Pancreas (tissue), 10 donors: ENCODE results near the gene EEF2K. TPM values are rescaled to one million over a fixed set of nuclear protein-coding genes. Genes with fewer than 3 reads are reported as not detected.

Experiments used
- ATAC-seq, 4 donors: fragments of 200-7000 bp; cut with Tn5 transposase; one replicate each; pipeline versions ENCODE4 v1.8.0 to v1.9.1; 2020; ENCODE audit warnings: mild to moderate bottlenecking in 4 of 4, moderate library complexity in 4 of 4
- DNase-seq, 6 donors: peaks; one replicate each; pipeline ENCODE4 v3.0.0-alpha.2; 2020
- FAIRE-seq: peaks from 2 replicates; lab custom pipeline; 2012; peaks lifted over from hg19 to GRCh38; lab: Jason Lieb, UNC
- H3K27ac ChIP-seq, 4 donors: fragments of 200-600 bp; sonication (generic); 1 replicate in 3 of 4; 2 replicates in 1 of 4; pipeline versions ENCODE4 v1.5.0 to v1.8.0; 2020
- H3K27me3 ChIP-seq, 4 donors: fragments of 200-600 bp; one replicate each; pipeline ENCODE4 v1.8.0; 2021
- H3K36me3 ChIP-seq, 3 donors: fragments of 200-600 bp; sonication (generic) in 1 of 3; one replicate each; pipeline versions ENCODE4 v1.5.0 to v1.8.0; 2020 to 2021
- H3K4me1 ChIP-seq, 3 donors: fragments of 200-600 bp; one replicate each; pipeline ENCODE4 v1.8.0; 2021
- H3K4me3 ChIP-seq, 4 donors: fragments of 200-600 bp; sonication (generic) in 2 of 4; one replicate each; pipeline versions ENCODE4 v1.5.0 to v1.8.0; 2020 to 2021
- H3K9me3 ChIP-seq, 4 donors: fragments of 200-600 bp; one replicate each; pipeline ENCODE4 v1.8.0; 2021
- CTCF ChIP-seq, 4 donors: fragments of 200-600 bp; sonication (generic) in 3 of 4; IDR thresholded peaks; one replicate each; pipeline versions ENCODE4 v1.5.0 to v1.8.0; 2021; ENCODE audit warnings: antibody characterized with exemption in 4 of 4
- WGBS, 2 donors: extraction: QIAGEN DNeasy Blood & Tissue Kit; methylation state at CpG; one replicate each; pipeline ENCODE4 v1.1.7; 2013; 5-methylcytosine and 5-hydroxymethylcytosine counted together
- intact Hi-C, 3 donors: fragments of 100-400 bp; cut with DNase I; formaldehyde crosslinking; loops; one replicate each; pipeline versions ENCODE4 v1.11.1 to v1.14.2; 2022
- polyA plus RNA-seq, 2 donors: library from polyadenylated mRNA; stranded (reverse); fragments of 200-250 nt; gene quantifications; one replicate each; pipeline ENCODE4 v1.2.3, GENCODE V29; 2013
- total RNA-seq, 6 donors: library from RNA; stranded (reverse); fragmentation: NEBNext Ultra II Directional in 4 of 6; extraction: Animal tissue kit (Norgen Biotek cat#: 25700) in 4 of 6; gene quantifications; one replicate each; pipeline versions ENCODE4 v1.2.1 to v1.2.4, GENCODE V29; 2021 to 2023
- donor health status: healthy with polysubstance abuse.
- donor health status: DM: no; HTN: no; CAD: no; lungs with moderate emphysema.
- donor health status: DM: no; HTN: no; CAD: no.
- donor health status: control.
- donor health status: control.
- donor health status: Bipolar disorder and iron deficiency.
- donor health status: DM: yes; HTN: yes; CAD: no.
- donor health status: DM: no; HTN: no; CAD: no.
- donor health status: DM: no; HTN: no; CAD: no.
- donor health status: DM: yes; HTN: yes; CAD: no.

Gene EEF2K
- total and polyA plus RNA-seq, 8 donors = 6.1 to 21.1 (median 16.5) TPM

- Histone ChIP-seq H3K4me1 (no peaks in the 10 kb centered on the region), H3K27ac (no peak overlapping the region), H3K36me3 (peaks cover 0 to 36% (median 11%) of the 10 kb centered on the region in 3 donors), H3K27me3 (no peaks in the 10 kb centered on the region), H3K9me3 (no peaks in the 10 kb centered on the region), H3K4me3 (no peak overlapping the region)
- no peak for DNase-seq
- 68 to 82% methylated on average over 6 of the region's 6 CpGs for WGBS, 2 donors
- FAIRE-seq = no peak
- TF ChIP-seq CTCF (IDR thresholded peaks at IDR 0.05) = no peak
- intact Hi-C loops = no loop called here
- peak in 3 of 4 donors; percentile 11 to 76 (median 70) for ATAC-seq
Observed at GRCh38 chr16:22333457-22333994, 127.4 kb downstream of the EEF2K start.

- Histone ChIP-seq H3K4me3 (no peak overlapping the region), H3K27me3 (no peaks in the 10 kb centered on the region), H3K27ac (no peak overlapping the region), H3K36me3 (peaks cover 0 to 29% (median 11%) of the 10 kb centered on the region in 3 donors), H3K9me3 (no peaks in the 10 kb centered on the region), H3K4me1 (no peaks in the 10 kb centered on the region)
- intact Hi-C loops = no loop called here
- DNase-seq (no peak), ATAC-seq (peak in 2 of 4 donors; percentile 12 to 36), FAIRE-seq (no peak)
- no peak for TF ChIP-seq CTCF (IDR thresholded peaks at IDR 0.05)
- WGBS, 2 donors = 98 to 100% methylated on average over 2 to 3 of the region's 3 CpGs
Observed at GRCh38 chr16:22335668-22336246, 129.7 kb downstream of the EEF2K start.

- no peaks in the 10 kb centered on the region for H3K27me3 ChIP-seq
- no peaks in the 10 kb centered on the region for H3K9me3 ChIP-seq
- peaks cover 0 to 24% (median 8%) of the 10 kb centered on the region in 3 donors for H3K36me3 ChIP-seq
- no peak overlapping the region for H3K27ac ChIP-seq
- no peak overlapping the region for H3K4me3 ChIP-seq
- DNase-seq = no peak
- FAIRE-seq = no peak
- TF ChIP-seq CTCF (IDR thresholded peaks at IDR 0.05) = no peak
- no peak for ATAC-seq
- intact Hi-C loops = no loop called here
- no peaks in the 10 kb centered on the region for H3K4me1 ChIP-seq
Observed at GRCh38 chr16:22336581-22336980, 130.5 kb downstream of the EEF2K start.

- DNase-seq = no peak
- H3K9me3 ChIP-seq = no peaks in the 10 kb centered on the region
- H3K4me3 ChIP-seq = no peak overlapping the region
- no peak for TF ChIP-seq CTCF (IDR thresholded peaks at IDR 0.05)
- H3K27ac ChIP-seq = no peak overlapping the region
- peaks cover 0 to 19% (median 7%) of the 10 kb centered on the region in 3 donors for H3K36me3 ChIP-seq
- no peak for FAIRE-seq
- no peaks in the 10 kb centered on the region for H3K27me3 ChIP-seq
- intact Hi-C loops = no loop called here
- no peaks in the 10 kb centered on the region for H3K4me1 ChIP-seq
- no peak for ATAC-seq
Observed at GRCh38 chr16:22337045-22337444, 131.0 kb downstream of the EEF2K start.
